GM12891 (cell line): ENCODE measurements around the gene NPS.

Experiments
- POLR2A ChIP-seq: IDR thresholded peaks from 2 replicates; pipeline ENCODE4 v1.6.1; 2011; ENCODE audit warnings: low read depth, low read length, control low read depth
- POLR2AphosphoS5 ChIP-seq: IDR thresholded peaks from 2 replicates; pipeline ENCODE4 v1.6.1; 2011; ENCODE audit warnings: low read depth, low read length, control low read depth
- POU2F2 ChIP-seq: IDR thresholded peaks from 2 replicates; pipeline ENCODE4 v1.6.1; 2011; ENCODE audit warnings: low read depth, mild to moderate bottlenecking, control low read depth, low read length, moderate library complexity

DNA sequence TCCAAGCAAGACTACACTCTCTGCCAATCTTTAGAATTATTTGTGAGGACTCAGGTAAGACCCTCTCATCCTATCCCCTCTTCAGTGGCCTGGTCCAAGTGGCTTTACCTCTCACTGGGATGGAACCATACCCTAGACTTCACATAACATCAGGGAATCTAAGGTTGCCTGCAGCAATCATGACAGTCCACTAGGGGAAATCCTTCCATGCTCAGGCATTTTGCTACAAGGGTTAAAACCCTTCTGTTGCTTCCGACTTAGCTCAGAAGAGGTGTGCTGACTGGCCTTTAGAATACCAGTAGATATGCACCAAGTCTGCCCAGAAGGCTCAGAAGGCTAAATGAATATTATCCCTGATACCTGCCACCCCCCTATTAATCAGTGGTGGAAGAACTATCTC lies 24.9 kb upstream of the NPS start:
- TF ChIP-seq POLR2AphosphoS5 (no peak), POLR2A (no peak), POU2F2 (no peak)
